T-helper 1 cell treated with Interleukin-12 subunit alpha and Interleukin-12 subunit beta and Interleukin-4 antibody, amounts not matched to agents 30 μg/mL and 1 μg/mL, for 36 hours (primary cell): ENCODE data around the gene CWC22.
"Not testable (repeated sequence)": the region's sequence is repeated elsewhere in the genome, so short reads cannot be mapped to it uniquely, and the experiment has no call there.

ENCODE experiments used
- H3K27ac Mint-ChIP-seq: one replicate; pipeline ENCODE4 v1.8.0; 2021; ENCODE audit warnings: mild to moderate bottlenecking, mixed read lengths
- H3K27me3 Mint-ChIP-seq: one replicate; pipeline ENCODE4 v1.8.0; 2021; ENCODE audit warnings: low read depth, mixed read lengths
- H3K36me3 Mint-ChIP-seq: one replicate; pipeline ENCODE4 v1.8.0; 2021; ENCODE audit warnings: low read depth, mixed read lengths
- H3K4me1 Mint-ChIP-seq: one replicate; pipeline ENCODE4 v1.8.0; 2021; ENCODE audit warnings: low read depth, mixed read lengths
- H3K4me3 Mint-ChIP-seq: one replicate; pipeline ENCODE4 v1.8.0; 2021; ENCODE audit warnings: mild to moderate bottlenecking, moderate library complexity, mixed read lengths
- H3K9me3 Mint-ChIP-seq: one replicate; pipeline ENCODE4 v1.8.0; 2021; ENCODE audit warnings: mixed read lengths

Gene CWC22

DNA sequence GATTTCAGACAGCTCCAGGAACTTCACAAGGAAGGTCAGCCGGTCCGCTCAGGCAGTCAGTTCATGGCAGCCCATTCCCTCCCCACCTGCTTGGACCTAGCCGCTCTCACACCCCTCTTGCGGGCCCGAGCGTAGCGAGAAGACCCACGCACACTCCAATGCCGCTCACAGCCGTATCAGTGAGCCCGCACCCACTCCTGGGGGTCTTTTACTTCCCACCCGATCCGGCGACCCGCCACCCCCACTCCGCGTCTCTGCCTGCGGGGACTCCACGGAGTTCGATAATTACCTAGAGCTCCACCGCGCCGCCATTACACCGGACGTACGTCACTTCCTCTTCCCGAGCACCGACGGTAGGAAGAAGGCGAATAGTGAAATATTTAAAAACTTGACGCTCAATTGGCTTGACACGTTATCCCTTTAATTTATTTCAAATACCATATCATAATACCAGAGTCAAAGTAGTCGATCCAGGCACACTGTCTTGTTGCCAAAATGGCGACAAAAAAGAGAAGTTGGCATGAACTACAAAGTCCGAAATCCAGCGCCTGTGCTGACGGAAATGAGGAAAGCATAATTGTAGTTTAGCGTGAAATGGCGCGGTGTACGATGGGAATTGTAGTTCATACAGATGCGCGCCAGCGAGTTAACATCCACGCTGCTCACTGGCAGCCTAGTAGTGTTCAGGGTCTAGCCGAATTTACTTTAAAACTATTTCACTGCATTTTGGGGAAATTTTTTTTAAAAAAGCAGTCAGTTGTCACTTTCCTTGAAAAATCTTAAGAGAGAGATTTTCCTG is at the start of gene CWC22:
CWC22 (minus strand) TSS at position 517 of the 799 bp plus-strand sequence. CDS start 13,956 bp downstream, outside the sequence.
- H3K27ac Mint-ChIP-seq: peak within 1 kb of the TSS; percentile 97
- H3K4me1 Mint-ChIP-seq: peaks cover 15% of the 10 kb centered on the region
- no peaks in the 10 kb centered on the region for H3K36me3 Mint-ChIP-seq

GRCh38 chr2:180056367-180057118 is 49.4 kb upstream of the CWC22 start:
- H3K4me1 Mint-ChIP-seq: no peaks in the 10 kb centered on the region
- H3K36me3 Mint-ChIP-seq: no peaks in the 10 kb centered on the region
- no peak overlapping the region for H3K27ac Mint-ChIP-seq
- H3K9me3 Mint-ChIP-seq: no peaks in the 10 kb centered on the region
- no peaks in the 10 kb centered on the region for H3K27me3 Mint-ChIP-seq
- no peak overlapping the region for H3K4me3 Mint-ChIP-seq

More for the DNA sequence above, at the start of gene CWC22:
- Mint-ChIP-seq H3K4me3 (peak within 1 kb of the TSS; percentile 95), H3K27me3 (no peaks in the 10 kb centered on the region), H3K9me3 (no peaks in the 10 kb centered on the region)

DNA sequence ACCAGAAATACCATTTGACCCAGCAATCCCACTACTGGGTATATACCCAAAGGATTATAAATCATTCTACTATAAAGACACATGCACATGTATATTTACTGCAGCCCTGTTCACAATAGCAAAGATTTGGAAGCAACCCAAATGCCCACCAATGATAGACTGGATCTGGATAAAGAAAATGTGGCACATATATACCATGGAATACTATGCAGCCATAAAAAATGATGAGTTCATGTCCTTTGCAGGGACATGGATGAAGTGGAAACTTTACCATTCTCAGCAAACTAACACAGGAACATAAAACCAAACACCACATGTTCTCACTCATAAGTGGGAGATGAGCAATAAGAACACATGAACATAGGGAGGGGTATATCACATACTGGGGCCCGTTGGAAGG is 47.5 kb upstream of the CWC22 start:
- H3K27ac Mint-ChIP-seq, H3K4me3 Mint-ChIP-seq: not testable (repeated sequence)

DNA sequence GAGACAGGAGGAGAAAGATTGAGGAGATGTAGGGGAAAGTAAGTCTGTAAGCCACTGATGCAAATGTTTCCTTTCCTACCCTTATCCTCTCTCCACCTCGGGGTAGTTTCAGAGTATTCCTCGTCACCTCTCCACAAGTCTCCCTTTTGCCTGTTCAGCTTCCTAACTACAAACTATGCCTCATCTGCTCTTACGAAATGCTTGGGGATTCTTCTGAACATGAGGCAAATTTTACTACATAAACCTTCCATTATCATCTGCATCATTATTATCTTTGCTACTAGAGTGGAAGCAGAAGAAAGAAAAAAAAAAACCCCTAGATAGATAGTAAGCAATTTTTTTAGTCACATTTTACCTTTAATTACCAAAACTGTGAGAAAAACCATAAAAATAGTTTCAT is 43.1 kb upstream of the CWC22 start:
- H3K4me1 Mint-ChIP-seq: no peaks in the 10 kb centered on the region

More for the DNA sequence above, 47.5 kb upstream of the CWC22 start:
- not testable (repeated sequence) for H3K27me3 Mint-ChIP-seq, H3K9me3 Mint-ChIP-seq, H3K36me3 Mint-ChIP-seq, H3K4me1 Mint-ChIP-seq

DNA sequence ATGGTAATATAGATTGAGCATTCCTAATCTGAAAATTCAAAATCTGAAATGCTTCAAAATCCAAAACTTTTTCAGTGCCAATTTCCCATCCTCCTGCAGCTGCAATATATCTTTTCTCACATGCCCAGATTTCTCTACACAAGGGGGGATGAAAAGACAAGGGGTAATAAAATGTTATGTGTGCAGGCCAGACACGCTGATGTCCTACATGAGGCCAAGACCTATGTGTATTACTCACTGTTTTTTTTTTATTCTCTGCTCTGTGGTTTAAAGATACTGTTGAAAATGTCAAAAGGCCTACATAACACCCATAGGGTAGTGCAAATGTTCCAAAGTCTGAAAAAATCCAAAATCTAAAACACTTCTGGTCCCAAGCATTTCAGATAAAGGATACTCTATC is 41.2 kb upstream of the CWC22 start:
- Mint-ChIP-seq H3K4me1 (no peaks in the 10 kb centered on the region), H3K27ac (no peak overlapping the region), H3K9me3 (no peaks in the 10 kb centered on the region), H3K27me3 (peaks cover 11% of the 10 kb centered on the region), H3K36me3 (no peaks in the 10 kb centered on the region), H3K4me3 (no peak overlapping the region)

More for the DNA sequence above, 43.1 kb upstream of the CWC22 start:
- Mint-ChIP-seq H3K27me3 (peaks cover 8% of the 10 kb centered on the region), H3K27ac (no peak overlapping the region), H3K36me3 (no peaks in the 10 kb centered on the region), H3K9me3 (no peaks in the 10 kb centered on the region), H3K4me3 (no peak overlapping the region)

- peaks cover 14% of the 10 kb centered on the region for H3K27me3 Mint-ChIP-seq
- H3K4me1 Mint-ChIP-seq: no peaks in the 10 kb centered on the region
- no peak overlapping the region for H3K27ac Mint-ChIP-seq
- H3K4me3 Mint-ChIP-seq: no peak overlapping the region
- no peaks in the 10 kb centered on the region for H3K9me3 Mint-ChIP-seq
- H3K36me3 Mint-ChIP-seq: no peaks in the 10 kb centered on the region
These were observed 39.7 kb upstream of the CWC22 start for GRCh38 chr2:180046776-180047175.

GRCh38 chr2:180046202-180046601 is 39.1 kb upstream of the CWC22 start:
- Mint-ChIP-seq H3K4me3 (no peak overlapping the region), H3K9me3 (no peaks in the 10 kb centered on the region), H3K27ac (no peak overlapping the region), H3K4me1 (no peaks in the 10 kb centered on the region), H3K36me3 (no peaks in the 10 kb centered on the region), H3K27me3 (peaks cover 14% of the 10 kb centered on the region)

DNA sequence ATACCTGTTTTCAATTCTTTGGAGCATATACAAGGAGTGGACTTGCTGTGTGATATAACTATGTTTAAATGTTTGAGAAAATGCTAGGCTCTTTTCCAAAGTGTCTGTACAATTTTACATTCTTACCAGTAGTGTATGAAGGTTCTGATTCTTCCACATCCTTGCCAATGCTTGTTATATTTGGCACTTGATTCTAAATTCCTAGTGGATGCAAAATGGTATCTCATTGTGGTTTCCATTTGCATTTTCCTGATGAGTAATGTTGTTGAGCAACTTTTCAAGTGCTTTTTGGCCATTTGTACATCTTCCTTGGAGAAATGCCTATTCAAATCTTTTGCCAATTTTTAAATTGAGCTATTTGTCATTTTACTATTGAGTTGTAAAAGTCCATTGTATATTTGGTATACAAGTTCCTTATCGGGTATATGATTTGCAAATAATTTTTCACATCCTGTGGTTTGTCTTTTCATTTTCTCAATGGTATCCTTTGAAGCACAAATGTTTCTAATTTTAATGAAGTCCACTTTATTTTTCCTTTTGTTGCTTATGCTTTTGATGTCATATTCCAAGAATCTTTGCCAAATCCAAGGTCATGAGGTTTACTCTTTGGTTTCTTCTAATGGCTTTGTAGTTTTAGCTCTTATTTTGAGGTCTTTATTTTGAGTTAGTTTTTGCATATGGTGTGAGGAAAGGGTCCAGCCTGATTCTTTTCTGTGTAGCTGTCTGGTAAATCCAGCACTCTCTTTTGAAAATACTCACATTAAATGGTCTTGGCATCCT is 33.2 kb upstream of the CWC22 start:
- Mint-ChIP-seq H3K36me3 (no peaks in the 10 kb centered on the region), H3K4me3 (no peak overlapping the region), H3K9me3 (no peaks in the 10 kb centered on the region), H3K4me1 (no peaks in the 10 kb centered on the region), H3K27me3 (peaks cover 9% of the 10 kb centered on the region), H3K27ac (no peak overlapping the region)

DNA sequence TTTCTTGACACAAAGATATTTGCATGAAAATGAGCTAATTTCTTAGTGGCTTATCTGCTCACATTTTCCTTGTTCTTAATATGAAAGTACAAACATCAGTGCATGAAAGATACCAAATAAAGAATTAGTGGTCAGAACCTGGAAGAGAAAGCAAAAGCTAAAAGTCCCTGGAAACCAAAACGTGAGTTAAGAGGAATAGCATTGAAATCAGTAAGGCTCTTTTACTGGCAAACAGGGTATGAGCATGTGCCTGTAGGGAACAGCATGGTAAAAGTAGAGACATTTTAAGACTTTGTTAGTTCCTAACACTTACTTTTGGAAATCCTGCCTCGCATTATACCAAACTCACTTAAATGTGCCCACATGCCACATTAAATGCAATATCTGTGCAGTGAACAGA is 31.9 kb upstream of the CWC22 start:
- no peaks in the 10 kb centered on the region for H3K9me3 Mint-ChIP-seq
- H3K4me3 Mint-ChIP-seq: no peak overlapping the region
- H3K4me1 Mint-ChIP-seq: no peaks in the 10 kb centered on the region
- H3K36me3 Mint-ChIP-seq: no peaks in the 10 kb centered on the region
- H3K27me3 Mint-ChIP-seq: peaks cover 9% of the 10 kb centered on the region
- H3K27ac Mint-ChIP-seq: no peak overlapping the region

DNA sequence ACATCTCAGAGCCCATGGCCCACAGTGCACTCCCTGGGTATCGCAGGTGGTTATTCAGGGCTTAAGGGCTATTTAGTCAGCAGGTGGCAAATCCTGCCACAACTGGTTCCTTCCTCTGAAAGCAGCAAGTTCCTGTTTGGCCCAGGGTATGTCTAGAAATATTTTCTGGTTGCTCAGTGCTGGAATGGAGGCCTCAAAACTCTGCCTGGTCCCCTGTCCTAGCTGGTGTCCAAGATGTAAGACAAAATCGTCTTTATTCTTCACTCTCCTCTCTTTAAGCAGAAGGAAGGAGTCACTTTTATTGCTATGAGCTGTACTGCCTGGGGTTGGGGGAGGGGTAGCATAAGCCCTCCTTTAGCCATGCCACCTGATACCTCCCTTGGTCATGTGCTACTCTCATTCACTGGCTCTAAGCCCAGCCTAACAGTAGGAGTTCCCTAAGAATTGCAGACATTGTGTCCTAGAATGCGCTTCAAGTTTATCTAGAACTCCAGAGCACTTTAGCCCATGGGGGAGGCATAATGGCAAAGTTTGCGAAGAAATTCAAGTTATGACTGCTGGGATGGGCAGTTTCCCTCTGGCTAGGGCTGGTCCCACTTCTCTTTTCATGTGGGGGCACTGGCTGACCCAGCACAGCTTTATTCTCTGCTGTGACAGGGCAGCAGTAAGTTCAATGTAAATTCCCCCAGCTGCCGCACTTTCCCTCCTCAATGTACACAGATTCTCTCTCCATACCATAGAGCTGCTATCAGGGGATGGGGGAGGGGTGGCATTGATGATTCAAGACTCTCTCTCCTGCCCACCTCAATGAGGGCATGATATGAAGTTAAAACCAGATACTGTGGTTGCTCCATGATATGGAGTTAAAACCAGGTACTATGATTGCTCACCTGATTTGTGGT is 27.1 kb upstream of the CWC22 start:
- H3K9me3 Mint-ChIP-seq: peaks cover 9% of the 10 kb centered on the region
- H3K4me1 Mint-ChIP-seq: no peaks in the 10 kb centered on the region
- H3K4me3 Mint-ChIP-seq: no peak overlapping the region
- H3K27me3 Mint-ChIP-seq: peaks cover 9% of the 10 kb centered on the region
- no peaks in the 10 kb centered on the region for H3K36me3 Mint-ChIP-seq
- H3K27ac Mint-ChIP-seq: no peak overlapping the region

DNA sequence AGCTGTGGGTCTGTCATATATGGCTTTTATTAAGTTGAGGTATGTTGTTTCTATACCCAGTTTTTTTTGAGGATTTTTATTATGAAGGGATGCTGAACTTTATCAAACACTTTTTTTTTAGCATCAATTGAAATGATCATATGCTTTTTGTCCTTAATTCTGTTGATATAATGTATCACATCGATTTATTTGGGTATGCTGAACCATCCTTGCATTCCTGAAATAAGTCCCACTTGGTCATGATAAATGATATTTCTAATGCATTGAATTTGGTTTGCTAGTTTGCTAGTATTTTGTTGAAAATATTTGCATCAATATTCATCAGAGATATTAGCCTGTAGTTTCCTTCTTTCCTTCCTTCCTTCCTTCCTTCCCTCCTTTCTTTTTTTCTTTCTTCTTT is 22.5 kb upstream of the CWC22 start:
- H3K27ac Mint-ChIP-seq: no peak overlapping the region
- H3K4me3 Mint-ChIP-seq: no peak overlapping the region
- no peaks in the 10 kb centered on the region for H3K36me3 Mint-ChIP-seq
- H3K9me3 Mint-ChIP-seq: peaks cover 9% of the 10 kb centered on the region
- peaks cover 7% of the 10 kb centered on the region for H3K27me3 Mint-ChIP-seq
- H3K4me1 Mint-ChIP-seq: no peaks in the 10 kb centered on the region

DNA sequence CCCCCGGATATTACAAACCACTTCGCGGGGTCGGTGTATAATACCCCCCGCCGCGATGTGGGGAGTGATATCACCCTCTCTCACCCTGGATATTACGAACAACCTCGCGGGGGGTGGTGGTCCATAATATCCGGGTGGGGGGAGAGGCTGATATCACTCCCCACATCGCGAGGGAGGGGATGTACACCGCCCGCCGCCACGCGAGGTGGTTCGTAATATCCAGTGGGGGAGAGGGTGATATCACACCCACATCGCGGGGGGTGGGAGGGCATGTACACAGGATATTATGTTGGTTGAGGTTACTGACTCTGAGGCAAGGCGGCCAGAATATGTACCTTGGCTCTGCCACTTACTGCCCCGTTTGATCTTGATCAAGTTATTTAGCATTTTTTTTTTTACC is 14.8 kb upstream of the CWC22 start:
- no peaks in the 10 kb centered on the region for H3K27me3 Mint-ChIP-seq
- no peak overlapping the region for H3K27ac Mint-ChIP-seq
- no peaks in the 10 kb centered on the region for H3K36me3 Mint-ChIP-seq
- no peak overlapping the region for H3K4me3 Mint-ChIP-seq
- H3K9me3 Mint-ChIP-seq: no peaks in the 10 kb centered on the region
- no peaks in the 10 kb centered on the region for H3K4me1 Mint-ChIP-seq

- Mint-ChIP-seq H3K27me3 (no peaks in the 10 kb centered on the region), H3K27ac (no peak overlapping the region)
These were observed 10.7 kb upstream of the CWC22 start for GRCh38 chr2:180017784-180018183.

DNA sequence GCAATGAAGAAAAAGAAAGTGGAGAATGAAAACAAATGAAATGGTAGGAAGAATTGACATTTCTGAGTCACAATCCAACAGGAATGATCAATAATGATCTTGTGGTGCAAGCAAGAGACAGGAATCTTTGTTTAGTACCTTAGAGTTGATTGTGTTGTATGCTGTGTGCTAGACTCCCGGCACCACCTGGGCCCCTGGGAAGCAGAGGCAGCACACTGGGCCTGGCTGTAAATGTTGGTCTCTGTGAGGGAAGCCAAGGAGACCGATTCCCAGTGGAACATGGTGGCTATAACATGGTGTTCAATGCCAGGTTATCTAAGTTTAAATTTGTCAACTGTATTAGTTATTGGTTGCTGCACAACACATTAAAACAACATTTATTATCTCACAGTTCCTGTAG is 9.8 kb upstream of the CWC22 start:
- Mint-ChIP-seq H3K27ac (no peak overlapping the region), H3K9me3 (no peaks in the 10 kb centered on the region), H3K4me3 (no peak overlapping the region), H3K27me3 (no peaks in the 10 kb centered on the region), H3K36me3 (no peaks in the 10 kb centered on the region), H3K4me1 (no peaks in the 10 kb centered on the region)

More at GRCh38 chr2:180017784-180018183, 10.7 kb upstream of the CWC22 start:
- Mint-ChIP-seq H3K9me3 (no peaks in the 10 kb centered on the region), H3K36me3 (no peaks in the 10 kb centered on the region), H3K4me1 (no peaks in the 10 kb centered on the region), H3K4me3 (no peak overlapping the region)
